B cell (primary cell): Measurements from ENCODE around the gene ZDHHC24.

Experiments
- EZH2 ChIP-seq: IDR thresholded peaks from 2 replicates; pipeline ENCODE4 v1.6.1; 2012; ENCODE audit warnings: borderline replicate concordance, low read depth, mild to moderate bottlenecking, moderate library complexity, low read length; ENCODE audit not compliant: insufficient read depth, poor library complexity, severe bottlenecking
- TF ChIP-seq, protein P1 (sequence below): fragments of 200-600 bp; IDR thresholded peaks from one replicate; pipeline ENCODE4 v1.8.0; 2022; ENCODE audit warnings: antibody characterized with exemption, mild to moderate bottlenecking

DNA sequence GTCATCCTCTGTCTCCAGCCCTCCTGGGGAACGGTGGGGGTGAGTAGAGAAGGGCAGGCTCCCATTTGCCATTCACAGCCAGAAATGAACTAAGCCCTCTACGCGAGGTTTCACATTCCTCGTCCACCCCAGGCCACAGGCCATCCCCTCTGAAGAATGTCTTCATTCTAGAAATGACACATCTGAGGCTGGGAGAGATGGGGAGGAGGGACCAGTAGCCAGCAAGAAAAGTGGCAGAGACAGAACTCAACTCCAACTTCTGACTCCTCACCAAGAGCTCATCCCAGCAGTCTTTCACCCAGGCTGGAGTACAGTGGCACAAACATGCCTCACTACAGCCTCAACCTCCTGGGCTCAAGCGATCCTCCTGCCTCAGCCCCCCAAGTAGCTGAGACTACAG, 19.1 kb upstream of the ZDHHC24 start:
- TF ChIP-seq, protein P1, sequence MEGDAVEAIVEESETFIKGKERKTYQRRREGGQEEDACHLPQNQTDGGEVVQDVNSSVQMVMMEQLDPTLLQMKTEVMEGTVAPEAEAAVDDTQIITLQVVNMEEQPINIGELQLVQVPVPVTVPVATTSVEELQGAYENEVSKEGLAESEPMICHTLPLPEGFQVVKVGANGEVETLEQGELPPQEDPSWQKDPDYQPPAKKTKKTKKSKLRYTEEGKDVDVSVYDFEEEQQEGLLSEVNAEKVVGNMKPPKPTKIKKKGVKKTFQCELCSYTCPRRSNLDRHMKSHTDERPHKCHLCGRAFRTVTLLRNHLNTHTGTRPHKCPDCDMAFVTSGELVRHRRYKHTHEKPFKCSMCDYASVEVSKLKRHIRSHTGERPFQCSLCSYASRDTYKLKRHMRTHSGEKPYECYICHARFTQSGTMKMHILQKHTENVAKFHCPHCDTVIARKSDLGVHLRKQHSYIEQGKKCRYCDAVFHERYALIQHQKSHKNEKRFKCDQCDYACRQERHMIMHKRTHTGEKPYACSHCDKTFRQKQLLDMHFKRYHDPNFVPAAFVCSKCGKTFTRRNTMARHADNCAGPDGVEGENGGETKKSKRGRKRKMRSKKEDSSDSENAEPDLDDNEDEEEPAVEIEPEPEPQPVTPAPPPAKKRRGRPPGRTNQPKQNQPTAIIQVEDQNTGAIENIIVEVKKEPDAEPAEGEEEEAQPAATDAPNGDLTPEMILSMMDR, result no peak
- no peak for TF ChIP-seq EZH2
